ENCODE data around the gene BACH2.
"Not testable (repeated sequence)": the region's sequence is repeated elsewhere in the genome, so short reads cannot be mapped to it uniquely, and the experiment has no call there.

BACH2 gene

DNA sequence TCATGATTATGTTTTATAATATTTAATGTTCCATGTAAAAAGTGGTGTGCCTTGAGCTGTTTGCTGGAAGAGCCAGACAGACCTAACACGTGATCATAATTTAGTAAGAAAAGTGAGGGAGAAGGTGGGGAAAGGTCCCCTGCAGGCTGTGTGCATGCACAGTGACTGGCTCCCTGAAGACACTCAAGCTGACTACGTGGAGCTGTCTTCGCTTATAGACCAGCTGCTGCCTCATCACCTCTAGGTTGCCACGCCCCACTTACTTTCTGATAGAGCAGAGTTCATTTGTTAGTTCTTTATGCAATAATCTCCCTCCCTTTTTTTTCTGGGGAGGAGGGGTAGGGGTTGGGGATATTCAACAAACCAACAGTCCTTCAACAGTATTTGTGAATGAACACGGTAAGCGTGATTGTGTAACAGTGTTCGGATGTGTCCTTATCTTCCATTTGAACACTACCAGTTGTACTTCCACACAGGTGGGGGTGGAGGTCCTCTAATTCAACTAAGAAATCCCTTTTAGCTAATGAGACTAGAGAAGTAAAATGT is 157.3 kb downstream of the BACH2 start:
- no peak for TF ChIP-seq CTCF (IDR thresholded peaks at IDR 0.05; ENCODE audit: low read depth, low read length)

DNA sequence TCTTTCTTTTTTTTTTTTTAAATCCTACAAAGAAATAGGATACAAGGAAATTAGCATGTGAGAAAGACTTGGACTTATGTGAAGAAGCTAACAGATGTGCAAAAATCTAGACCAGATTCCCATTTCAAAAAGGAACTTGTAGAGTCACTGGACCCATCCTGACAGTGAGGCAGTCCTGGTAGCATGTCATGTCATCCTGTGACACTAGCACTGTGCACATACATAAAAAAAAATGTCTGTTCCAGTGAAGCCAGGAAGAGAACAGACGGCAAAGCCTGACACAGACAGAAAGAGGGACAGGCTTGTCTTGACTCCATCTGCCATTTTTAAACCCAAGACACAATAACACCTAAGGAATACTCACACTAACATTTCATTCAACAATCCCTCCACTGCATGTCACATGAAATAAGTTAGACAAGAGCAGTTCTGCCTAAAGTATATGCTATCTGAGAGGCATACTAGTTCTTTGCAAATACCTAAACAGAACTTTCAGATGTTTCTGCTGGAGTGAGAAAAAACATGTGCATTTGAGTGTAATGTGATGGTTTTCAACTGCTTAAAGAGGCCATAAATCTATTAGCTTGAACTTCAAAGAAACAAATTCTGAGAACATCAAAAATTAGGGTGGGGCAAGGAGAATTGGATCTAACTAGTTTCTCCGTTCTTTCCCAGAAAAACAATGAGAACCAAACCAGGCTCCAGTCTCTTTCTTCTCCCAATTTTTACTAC is 159.6 kb downstream of the BACH2 start:
- H3K4me3 ChIP-seq (ENCODE audit: low read depth, low read length) = no peak overlapping the region
- TF ChIP-seq CTCF (IDR thresholded peaks at IDR 0.05; ENCODE audit: low read depth, low read length) = no peak

More for the DNA sequence above, 157.3 kb downstream of the BACH2 start:
- H3K4me3 ChIP-seq (ENCODE audit: low read depth, low read length) = no peak overlapping the region

- no peak overlapping the region for H3K4me3 ChIP-seq (ENCODE audit: low read depth, low read length)
- TF ChIP-seq CTCF (IDR thresholded peaks at IDR 0.05; ENCODE audit: low read depth, low read length) = no peak
Observed at GRCh38 chr6:90136176-90136575, 160.5 kb downstream of the BACH2 start.

DNA sequence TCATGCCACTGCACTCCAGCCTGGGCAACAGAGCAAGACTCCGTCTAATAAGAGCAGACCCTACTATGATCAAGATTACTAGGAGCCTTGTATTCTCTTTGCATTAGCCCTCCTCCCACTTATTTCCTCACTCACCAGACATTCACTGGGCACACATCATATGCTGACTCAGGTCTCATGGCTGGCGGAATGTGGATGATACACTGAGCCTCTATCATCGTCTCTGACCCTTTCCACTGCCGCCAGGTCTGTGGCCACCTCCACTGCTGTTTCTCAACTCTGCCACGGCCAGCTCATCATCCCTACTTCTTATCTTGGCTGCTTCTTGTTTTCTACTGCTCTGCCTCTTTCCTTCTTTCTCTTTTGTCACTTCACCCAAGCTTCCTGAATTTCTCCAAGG is 161.0 kb downstream of the BACH2 start:
- no peak overlapping the region for H3K4me3 ChIP-seq (ENCODE audit: low read depth, low read length)

GRCh38 chr6:90133664-90134063 is 163.0 kb downstream of the BACH2 start:
- not testable (repeated sequence) for H3K4me3 ChIP-seq (ENCODE audit: low read depth, low read length)

More for the DNA sequence above, 161.0 kb downstream of the BACH2 start:
- TF ChIP-seq CTCF (IDR thresholded peaks at IDR 0.05; ENCODE audit: low read depth, low read length) = no peak

DNA sequence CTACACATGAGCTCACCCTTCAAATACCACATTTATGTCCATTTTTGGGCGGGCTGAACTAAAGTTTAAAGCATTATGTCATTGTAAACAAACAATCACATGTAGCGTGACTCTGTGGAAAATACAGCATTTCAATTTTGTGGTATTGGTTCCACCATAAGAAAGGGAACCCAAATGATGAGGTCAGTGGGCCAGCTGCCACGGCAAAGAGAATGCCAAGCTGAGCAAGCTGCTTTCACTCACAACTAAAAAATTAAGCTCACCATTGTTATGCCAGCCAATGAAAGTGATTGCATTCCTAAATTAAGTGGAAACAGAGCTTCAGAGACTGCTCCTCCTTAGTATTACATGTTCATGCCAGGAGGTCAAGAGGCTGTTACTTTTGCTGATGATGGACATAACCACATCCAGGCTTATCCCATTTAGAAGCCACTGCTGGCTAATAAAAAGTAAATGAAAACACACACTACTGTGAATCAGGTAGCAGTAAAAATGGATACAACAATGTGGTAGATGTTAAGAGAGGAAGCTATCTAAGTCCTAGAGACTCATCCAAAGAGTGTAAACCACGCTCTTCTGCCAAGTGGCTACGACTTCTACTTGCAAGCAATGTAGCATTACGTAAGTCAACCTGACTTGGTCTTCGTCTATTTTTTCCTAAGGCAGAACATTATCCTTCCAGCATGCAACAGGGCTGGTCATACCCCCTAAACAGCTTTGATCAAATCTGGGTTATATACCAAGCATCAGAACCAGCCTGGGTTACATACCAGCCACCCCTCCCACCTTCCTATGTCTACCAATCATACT is 164.8 kb downstream of the BACH2 start:
- no peak overlapping the region for H3K4me3 ChIP-seq (ENCODE audit: low read depth, low read length)
- no peak for TF ChIP-seq CTCF (IDR thresholded peaks at IDR 0.05; ENCODE audit: low read depth, low read length)

- H3K4me3 ChIP-seq (ENCODE audit: low read depth, low read length) = no peak overlapping the region
- no peak for TF ChIP-seq CTCF (IDR thresholded peaks at IDR 0.05; ENCODE audit: low read depth, low read length)
Observed at GRCh38 chr6:90131125-90131524, 165.5 kb downstream of the BACH2 start.

- H3K4me3 ChIP-seq (ENCODE audit: low read depth, low read length) = not testable (repeated sequence)
Observed at GRCh38 chr6:90128687-90129086, 168.0 kb downstream of the BACH2 start.
